LNCaP clone FGC (cell line): ENCODE measurements around the gene ADAR.

Source experiments
- DNase-seq: peaks from one replicate; pipeline ENCODE4 v3.0.0-alpha.2; 2011; ENCODE audit warnings: low read depth
- H3K4me3 ChIP-seq: 2 replicates; pipeline ENCODE4 v1.5.1; 2011; ENCODE audit warnings: mild to moderate bottlenecking, low read depth, low read length, control low read depth
- CTCF ChIP-seq: IDR thresholded peaks from 2 replicates; pipeline ENCODE4 v1.5.1; 2012; ENCODE audit warnings: mild to moderate bottlenecking; ENCODE audit not compliant: control insufficient read depth, insufficient read depth; ENCODE audit errors: extremely low read depth

Gene ADAR

GRCh38 chr1:154571244-154571963, 36.6 kb downstream of the ADAR start:
- TF ChIP-seq CTCF = no peak
- no peak for DNase-seq
- H3K4me3 ChIP-seq = no peak overlapping the region

GRCh38 chr1:154568157-154568815, 39.7 kb downstream of the ADAR start:
- no peak for DNase-seq
- TF ChIP-seq CTCF = no peak
- no peak overlapping the region for H3K4me3 ChIP-seq

- H3K4me3 ChIP-seq = no peak within 1 kb of the TSS
Measured at GRCh38 chr1:154567386-154568156, 40.4 kb downstream of the ADAR start, which contains the start of gene CHRNB2. CHRNB2 (plus strand) TSS chr1:154567778; CDS start chr1:154568045, 267 bp downstream.

GRCh38 chr1:154565876-154566275, 42.1 kb downstream of the ADAR start:
- H3K4me3 ChIP-seq = no peak overlapping the region
- no peak for DNase-seq
- no peak for TF ChIP-seq CTCF

More at GRCh38 chr1:154567386-154568156, 40.4 kb downstream of the ADAR start, which contains the start of gene CHRNB2:
- peak; percentile 4 for DNase-seq
- 0 out of 2 replicates have a peak, but pooled peaks have one; percentile 5 for TF ChIP-seq CTCF

- TF ChIP-seq CTCF = peak; percentile 91
- peak; percentile 93 for DNase-seq
- peak overlapping the region; percentile 73 for H3K4me3 ChIP-seq
Measured at GRCh38 chr1:154559466-154560044, 48.4 kb downstream of the ADAR start.

DNA sequence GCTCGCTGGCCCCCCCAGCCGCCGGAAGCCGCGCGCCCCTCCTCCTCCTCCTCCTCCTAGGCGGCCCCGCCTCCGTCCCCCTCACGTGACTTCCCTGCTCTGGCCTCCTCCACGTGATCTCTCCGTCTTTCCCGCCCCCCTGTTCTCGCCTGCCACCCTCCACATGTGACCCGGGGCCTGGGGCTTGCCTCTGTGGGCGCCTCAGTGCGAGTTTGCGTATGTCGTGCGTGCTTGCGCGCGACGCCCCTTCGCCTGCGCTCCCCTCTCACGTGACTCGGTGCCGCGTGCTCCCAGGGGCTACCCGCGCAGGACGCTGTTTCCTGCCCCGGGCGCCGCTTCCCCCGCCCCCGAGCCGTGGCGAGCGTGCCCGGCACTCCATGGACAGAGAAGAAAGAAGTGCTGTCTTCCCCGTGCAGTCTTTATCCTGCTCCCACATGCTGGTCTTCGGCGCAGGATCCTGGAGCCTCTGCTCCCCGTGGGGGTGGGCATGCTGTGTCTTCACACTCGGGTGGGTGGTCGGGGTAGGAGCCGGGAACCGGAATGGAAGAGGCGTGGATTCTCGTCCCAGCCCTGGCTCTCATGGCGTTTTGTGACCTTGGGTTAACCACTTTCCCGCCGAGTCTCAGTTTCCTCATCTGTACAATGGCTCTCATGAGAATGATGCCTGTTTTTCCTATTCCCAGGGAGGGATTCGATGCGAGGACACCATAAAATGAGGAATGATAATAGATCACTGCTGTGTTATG, 49.1 kb downstream of the ADAR start:
- DNase-seq = peak; percentile 97
- H3K4me3 ChIP-seq = peak overlapping the region; percentile 73
- TF ChIP-seq CTCF = no peak
